ENCODE results near the gene VASH1.

The VASH1 gene

DNA sequence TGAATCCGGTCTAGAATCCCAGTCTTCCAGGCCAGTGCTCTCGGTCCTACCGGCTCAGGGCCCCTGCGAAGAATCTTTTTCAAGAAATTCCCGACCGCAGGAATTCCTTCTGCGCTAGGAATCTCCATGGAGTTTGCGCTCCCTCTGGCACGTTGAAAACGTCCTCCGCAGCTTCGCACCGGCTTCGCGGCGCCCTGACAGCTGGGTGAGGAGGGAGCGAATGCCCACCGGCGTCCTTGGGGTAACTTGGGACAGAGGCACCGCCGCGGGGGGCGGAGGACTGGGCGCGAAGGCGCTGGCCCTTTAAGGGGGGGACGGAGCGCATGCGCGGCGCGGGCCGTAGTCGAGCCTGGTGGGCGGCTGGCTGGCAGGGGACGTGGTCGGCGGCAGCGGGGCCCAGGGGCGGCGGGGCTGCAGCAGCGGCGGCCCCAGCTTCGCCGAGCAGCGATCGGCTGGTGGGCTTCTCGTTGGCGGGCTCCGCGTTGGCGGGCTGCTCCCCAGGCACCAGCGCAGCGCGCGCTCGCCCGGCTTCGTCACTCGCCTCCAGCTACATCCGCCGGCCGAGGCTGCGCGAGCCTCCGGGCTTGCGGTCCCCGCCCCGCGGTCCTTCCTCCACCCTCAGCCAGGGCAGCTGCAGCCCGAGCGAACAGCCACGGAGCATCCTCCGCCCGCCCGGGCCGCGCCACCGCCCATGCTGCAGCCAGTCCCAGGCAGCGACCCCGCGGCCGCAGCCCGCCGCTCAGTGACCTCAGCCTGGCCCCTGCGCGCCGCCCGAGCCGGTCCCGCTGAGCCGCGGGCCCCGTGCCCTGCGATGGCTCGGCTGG, at the start of gene VASH1 (continued):
- TF ChIP-seq KLF1 (tag by site-specific recombination; IDR thresholded peaks at IDR 0.05) (no peak), ZNF266 (tag by site-specific recombination; IDR thresholded peaks at IDR 0.05; ENCODE audit: low read depth) (no peak), HOXC10 (CRISPR knock-in tag; IDR thresholded peaks at IDR 0.05) (peak; percentile 43; the same call in 1 of the 2 replicates), ZIC2 (tag by site-specific recombination; IDR thresholded peaks at IDR 0.05) (peak; percentile 25; the same call in 1 of the 2 replicates), ZNF610 (tag by site-specific recombination; IDR thresholded peaks at IDR 0.05; ENCODE audit: borderline replicate concordance) (no peak), ZNF155 (tag by site-specific recombination; IDR thresholded peaks at IDR 0.05) (no peak), ZXDB (tag by site-specific recombination; IDR thresholded peaks at IDR 0.05) (no peak), GLIS2 (tag by site-specific recombination; IDR thresholded peaks at IDR 0.05) (peak; percentile 74), ZBTB8A (tag by site-specific recombination; IDR thresholded peaks at IDR 0.05) (peak; percentile 58), SALL2 (tag by site-specific recombination; IDR thresholded peaks at IDR 0.05; ENCODE audit: borderline replicate concordance) (no peak), ZNF660 (tag by site-specific recombination; IDR thresholded peaks at IDR 0.05) (0 out of 2 replicates have a peak, but pooled peaks have one; percentile 28), ZNF146 (tag by site-specific recombination; IDR thresholded peaks at IDR 0.05) (no peak), GLIS1 (tag by site-specific recombination; IDR thresholded peaks at IDR 0.05) (peak; percentile 82), BCL11A (tag by site-specific recombination; IDR thresholded peaks at IDR 0.05; ENCODE audit: low read depth) (no peak), REPIN1 (tag by site-specific recombination; IDR thresholded peaks at IDR 0.05; ENCODE audit: low read depth) (no peak), ZNF621 (tag by site-specific recombination; IDR thresholded peaks at IDR 0.05) (no peak), TCF7L2 (IDR thresholded peaks at IDR 0.05; ENCODE audit: borderline replicate concordance, low read depth, low read length) (no peak), SETDB1 (IDR thresholded peaks at IDR 0.05; ENCODE audit: insufficient read length, low read length) (no peak), ZNF114 (tag by site-specific recombination; IDR thresholded peaks at IDR 0.05) (no peak), ZNF132 (tag by site-specific recombination; IDR thresholded peaks at IDR 0.05; ENCODE audit: borderline replicate concordance) (no peak), ZNF169 (tag by site-specific recombination; IDR thresholded peaks at IDR 0.05) (no peak), ZNF239 (tag by site-specific recombination; IDR thresholded peaks at IDR 0.05) (no peak), BCL11B (tag by site-specific recombination; IDR thresholded peaks at IDR 0.05; ENCODE audit: low read depth) (no peak), YY1 (tag by site-specific recombination; IDR thresholded peaks at IDR 0.05) (no peak), ZNF311 (tag by site-specific recombination; IDR thresholded peaks at IDR 0.05; ENCODE audit: borderline replicate concordance) (no peak)
- TF ChIP-seq, protein P1, sequence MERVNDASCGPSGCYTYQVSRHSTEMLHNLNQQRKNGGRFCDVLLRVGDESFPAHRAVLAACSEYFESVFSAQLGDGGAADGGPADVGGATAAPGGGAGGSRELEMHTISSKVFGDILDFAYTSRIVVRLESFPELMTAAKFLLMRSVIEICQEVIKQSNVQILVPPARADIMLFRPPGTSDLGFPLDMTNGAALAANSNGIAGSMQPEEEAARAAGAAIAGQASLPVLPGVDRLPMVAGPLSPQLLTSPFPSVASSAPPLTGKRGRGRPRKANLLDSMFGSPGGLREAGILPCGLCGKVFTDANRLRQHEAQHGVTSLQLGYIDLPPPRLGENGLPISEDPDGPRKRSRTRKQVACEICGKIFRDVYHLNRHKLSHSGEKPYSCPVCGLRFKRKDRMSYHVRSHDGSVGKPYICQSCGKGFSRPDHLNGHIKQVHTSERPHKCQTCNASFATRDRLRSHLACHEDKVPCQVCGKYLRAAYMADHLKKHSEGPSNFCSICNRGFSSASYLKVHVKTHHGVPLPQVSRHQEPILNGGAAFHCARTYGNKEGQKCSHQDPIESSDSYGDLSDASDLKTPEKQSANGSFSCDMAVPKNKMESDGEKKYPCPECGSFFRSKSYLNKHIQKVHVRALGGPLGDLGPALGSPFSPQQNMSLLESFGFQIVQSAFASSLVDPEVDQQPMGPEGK (tag by site-specific recombination; IDR thresholded peaks at IDR 0.05) = 0 out of 2 replicates have a peak, but pooled peaks have one; percentile 16
- TF ChIP-seq, protein P2, sequence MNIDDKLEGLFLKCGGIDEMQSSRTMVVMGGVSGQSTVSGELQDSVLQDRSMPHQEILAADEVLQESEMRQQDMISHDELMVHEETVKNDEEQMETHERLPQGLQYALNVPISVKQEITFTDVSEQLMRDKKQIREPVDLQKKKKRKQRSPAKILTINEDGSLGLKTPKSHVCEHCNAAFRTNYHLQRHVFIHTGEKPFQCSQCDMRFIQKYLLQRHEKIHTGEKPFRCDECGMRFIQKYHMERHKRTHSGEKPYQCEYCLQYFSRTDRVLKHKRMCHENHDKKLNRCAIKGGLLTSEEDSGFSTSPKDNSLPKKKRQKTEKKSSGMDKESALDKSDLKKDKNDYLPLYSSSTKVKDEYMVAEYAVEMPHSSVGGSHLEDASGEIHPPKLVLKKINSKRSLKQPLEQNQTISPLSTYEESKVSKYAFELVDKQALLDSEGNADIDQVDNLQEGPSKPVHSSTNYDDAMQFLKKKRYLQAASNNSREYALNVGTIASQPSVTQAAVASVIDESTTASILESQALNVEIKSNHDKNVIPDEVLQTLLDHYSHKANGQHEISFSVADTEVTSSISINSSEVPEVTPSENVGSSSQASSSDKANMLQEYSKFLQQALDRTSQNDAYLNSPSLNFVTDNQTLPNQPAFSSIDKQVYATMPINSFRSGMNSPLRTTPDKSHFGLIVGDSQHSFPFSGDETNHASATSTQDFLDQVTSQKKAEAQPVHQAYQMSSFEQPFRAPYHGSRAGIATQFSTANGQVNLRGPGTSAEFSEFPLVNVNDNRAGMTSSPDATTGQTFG (tag by site-specific recombination; IDR thresholded peaks at IDR 0.05; ENCODE audit: borderline replicate concordance) = no peak
- TF ChIP-seq, protein P3, sequence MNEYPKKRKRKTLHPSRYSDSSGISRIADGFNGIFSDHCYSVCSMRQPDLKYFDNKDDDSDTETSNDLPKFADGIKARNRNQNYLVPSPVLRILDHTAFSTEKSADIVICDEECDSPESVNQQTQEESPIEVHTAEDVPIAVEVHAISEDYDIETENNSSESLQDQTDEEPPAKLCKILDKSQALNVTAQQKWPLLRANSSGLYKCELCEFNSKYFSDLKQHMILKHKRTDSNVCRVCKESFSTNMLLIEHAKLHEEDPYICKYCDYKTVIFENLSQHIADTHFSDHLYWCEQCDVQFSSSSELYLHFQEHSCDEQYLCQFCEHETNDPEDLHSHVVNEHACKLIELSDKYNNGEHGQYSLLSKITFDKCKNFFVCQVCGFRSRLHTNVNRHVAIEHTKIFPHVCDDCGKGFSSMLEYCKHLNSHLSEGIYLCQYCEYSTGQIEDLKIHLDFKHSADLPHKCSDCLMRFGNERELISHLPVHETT (tag by site-specific recombination; IDR thresholded peaks at IDR 0.05) = no peak
- TF ChIP-seq, protein P4, sequence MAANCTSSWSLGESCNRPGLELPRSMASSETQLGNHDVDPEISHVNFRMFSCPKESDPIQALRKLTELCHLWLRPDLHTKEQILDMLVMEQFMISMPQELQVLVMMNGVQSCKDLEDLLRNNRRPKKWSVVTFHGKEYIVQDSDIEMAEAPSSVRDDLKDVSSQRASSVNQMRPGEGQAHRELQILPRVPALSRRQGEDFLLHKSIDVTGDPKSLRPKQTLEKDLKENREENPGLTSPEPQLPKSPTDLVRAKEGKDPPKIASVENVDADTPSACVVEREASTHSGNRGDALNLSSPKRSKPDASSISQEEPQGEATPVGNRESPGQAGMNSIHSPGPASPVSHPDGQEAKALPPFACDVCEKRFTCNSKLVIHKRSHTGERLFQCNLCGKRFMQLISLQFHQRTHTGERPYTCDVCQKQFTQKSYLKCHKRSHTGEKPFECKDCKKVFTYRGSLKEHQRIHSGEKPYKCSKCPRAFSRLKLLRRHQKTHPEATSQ (tag by site-specific recombination; IDR thresholded peaks at IDR 0.05) = no peak
- TF ChIP-seq, protein P5, sequence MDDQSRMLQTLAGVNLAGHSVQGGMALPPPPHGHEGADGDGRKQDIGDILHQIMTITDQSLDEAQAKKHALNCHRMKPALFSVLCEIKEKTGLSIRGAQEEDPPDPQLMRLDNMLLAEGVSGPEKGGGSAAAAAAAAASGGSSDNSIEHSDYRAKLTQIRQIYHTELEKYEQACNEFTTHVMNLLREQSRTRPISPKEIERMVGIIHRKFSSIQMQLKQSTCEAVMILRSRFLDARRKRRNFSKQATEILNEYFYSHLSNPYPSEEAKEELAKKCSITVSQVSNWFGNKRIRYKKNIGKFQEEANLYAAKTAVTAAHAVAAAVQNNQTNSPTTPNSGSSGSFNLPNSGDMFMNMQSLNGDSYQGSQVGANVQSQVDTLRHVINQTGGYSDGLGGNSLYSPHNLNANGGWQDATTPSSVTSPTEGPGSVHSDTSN (CRISPR knock-in tag; IDR thresholded peaks at IDR 0.05) = peak; percentile 66
- TF ChIP-seq, protein P6, sequence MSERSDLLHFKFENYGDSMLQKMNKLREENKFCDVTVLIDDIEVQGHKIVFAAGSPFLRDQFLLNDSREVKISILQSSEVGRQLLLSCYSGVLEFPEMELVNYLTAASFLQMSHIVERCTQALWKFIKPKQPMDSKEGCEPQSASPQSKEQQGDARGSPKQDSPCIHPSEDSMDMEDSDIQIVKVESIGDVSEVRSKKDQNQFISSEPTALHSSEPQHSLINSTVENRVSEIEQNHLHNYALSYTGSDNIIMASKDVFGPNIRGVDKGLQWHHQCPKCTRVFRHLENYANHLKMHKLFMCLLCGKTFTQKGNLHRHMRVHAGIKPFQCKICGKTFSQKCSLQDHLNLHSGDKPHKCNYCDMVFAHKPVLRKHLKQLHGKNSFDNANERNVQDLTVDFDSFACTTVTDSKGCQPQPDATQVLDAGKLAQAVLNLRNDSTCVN (tag by site-specific recombination; optimal IDR thresholded peaks at IDR 0.05) = peak; percentile 52
